HG03280 (cell line): Measurements from ENCODE around the gene INPP5F.

ENCODE experiments used
- ATAC-seq: cut with Tn5 transposase; IDR thresholded peaks from one replicate; pipeline ENCODE4 v1.9.1; 2021; ENCODE audit warnings: mild to moderate bottlenecking, moderate library complexity; ENCODE audit not compliant: unreplicated experiment

Gene INPP5F, protein sequence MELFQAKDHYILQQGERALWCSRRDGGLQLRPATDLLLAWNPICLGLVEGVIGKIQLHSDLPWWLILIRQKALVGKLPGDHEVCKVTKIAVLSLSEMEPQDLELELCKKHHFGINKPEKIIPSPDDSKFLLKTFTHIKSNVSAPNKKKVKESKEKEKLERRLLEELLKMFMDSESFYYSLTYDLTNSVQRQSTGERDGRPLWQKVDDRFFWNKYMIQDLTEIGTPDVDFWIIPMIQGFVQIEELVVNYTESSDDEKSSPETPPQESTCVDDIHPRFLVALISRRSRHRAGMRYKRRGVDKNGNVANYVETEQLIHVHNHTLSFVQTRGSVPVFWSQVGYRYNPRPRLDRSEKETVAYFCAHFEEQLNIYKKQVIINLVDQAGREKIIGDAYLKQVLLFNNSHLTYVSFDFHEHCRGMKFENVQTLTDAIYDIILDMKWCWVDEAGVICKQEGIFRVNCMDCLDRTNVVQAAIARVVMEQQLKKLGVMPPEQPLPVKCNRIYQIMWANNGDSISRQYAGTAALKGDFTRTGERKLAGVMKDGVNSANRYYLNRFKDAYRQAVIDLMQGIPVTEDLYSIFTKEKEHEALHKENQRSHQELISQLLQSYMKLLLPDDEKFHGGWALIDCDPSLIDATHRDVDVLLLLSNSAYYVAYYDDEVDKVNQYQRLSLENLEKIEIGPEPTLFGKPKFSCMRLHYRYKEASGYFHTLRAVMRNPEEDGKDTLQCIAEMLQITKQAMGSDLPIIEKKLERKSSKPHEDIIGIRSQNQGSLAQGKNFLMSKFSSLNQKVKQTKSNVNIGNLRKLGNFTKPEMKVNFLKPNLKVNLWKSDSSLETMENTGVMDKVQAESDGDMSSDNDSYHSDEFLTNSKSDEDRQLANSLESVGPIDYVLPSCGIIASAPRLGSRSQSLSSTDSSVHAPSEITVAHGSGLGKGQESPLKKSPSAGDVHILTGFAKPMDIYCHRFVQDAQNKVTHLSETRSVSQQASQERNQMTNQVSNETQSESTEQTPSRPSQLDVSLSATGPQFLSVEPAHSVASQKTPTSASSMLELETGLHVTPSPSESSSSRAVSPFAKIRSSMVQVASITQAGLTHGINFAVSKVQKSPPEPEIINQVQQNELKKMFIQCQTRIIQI

DNA sequence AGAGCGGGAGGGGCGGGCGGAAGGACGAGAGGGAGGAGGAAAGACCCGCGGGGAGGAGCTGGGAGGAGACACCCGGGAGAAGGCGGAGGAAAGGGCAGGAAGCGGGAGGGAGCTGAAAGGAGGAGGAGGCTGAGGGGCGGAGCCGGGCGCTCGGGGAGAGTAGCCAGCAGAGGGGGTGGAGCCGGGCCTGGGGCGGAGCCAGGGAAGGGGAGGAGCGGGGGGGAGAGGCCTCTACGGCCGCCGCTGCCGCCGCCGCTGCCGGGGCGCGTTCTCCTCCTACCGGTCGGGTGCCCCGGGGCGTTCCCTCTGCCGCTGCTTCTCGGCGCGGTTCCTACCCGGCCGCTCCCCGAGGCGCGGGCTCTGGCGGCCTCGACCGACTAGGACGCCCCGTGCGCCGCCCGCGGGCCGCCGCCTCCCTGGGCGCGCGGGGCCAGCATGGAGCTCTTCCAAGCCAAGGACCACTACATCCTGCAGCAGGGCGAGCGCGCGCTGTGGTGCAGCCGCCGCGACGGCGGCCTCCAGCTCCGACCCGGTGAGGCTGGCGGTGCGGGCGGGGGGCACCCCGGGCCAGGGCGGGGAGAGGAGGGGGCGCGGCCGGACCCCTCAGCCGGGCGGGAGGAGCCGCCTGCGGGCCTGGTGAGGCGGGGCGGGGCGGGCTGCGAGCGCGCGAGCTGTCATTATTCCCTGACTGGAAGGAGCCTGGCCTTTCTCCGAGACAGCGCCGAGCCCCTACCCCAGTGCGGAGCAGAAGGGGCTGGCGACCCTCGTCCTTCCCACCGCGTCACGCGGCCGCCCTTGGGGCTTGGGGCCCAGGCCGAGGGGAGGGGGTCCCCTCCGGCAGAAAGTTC lies at the start of gene INPP5F:
Gene INPP5F (plus strand): TSS at position 223 of the 848 bp plus-strand sequence. CDS start 213 bp downstream, at position 436.
- ATAC-seq = peak; percentile 89

DNA sequence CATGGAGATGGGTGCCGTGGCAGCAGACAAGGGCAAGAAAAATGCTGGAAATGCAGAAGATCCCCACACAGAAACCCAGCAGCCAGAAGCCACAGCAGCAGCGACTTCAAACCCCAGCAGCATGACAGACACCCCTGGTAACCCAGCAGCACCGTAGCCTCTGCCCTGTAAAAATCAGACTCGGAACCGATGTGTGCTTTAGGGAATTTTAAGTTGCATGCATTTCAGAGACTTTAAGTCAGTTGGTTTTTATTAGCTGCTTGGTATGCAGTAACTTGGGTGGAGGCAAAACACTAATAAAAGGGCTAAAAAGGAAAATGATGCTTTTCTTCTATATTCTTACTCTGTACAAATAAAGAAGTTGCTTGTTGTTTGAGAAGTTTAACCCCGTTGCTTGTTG lies 48.7 kb upstream of the INPP5F start:
- ATAC-seq = no peak

DNA sequence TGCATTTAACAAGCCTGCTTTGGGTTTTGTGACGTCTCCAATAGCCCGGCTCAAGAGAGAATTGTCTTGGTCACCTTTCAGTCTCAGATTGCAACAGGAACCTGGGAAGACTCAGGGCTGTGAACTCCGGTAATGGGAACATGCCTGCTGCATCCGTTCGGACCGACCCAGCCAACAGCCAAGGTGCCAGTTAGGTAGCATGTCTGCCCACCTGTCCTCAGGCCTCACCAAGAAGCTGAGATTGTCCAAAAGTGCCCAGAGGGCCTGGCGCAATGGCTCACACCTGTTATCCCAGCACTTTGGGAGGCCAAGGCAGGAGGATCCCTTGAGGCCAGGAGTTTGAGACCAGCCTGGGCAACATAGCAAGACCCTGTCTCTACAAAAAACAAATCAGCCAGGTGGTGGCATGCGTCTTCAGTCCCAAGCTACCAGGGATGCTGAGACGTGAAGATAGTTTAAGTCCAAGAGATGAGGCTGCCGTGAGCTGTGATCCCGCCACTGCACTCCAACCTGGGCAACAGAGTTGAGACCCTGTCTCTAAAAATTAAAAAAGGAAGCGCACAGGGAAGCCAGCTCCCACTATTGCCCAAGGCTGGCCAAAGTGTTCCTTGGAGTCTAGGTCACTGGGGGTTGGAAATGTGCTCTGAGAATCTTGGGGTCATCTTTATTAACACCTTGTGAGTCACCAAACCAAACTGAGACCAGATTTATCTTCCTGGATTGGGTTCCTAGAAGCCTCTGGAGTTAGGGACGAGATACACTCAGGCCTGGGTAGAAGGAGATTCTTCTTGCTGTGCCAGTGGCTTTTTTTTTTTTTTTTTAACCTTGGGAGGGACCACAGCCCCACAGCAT lies 47.7 kb upstream of the INPP5F start:
- ATAC-seq = no peak

DNA sequence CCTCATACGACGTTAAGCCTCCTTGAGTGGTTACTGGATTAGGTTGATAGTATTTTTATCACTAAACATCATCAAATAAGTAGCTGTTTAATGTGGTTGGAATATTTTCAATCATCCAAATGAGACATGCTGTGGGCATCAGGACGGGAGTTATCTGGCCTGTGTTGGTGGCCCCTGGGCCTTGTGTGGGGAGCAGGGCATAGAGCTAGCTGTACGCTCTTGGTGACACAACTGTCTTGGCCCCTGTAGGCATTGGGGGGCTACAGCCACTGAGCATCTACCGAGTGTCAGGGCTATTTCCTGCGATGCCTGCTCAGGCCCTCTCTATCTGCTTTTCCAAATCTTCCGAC lies 46.4 kb upstream of the INPP5F start:
- no peak for ATAC-seq

DNA sequence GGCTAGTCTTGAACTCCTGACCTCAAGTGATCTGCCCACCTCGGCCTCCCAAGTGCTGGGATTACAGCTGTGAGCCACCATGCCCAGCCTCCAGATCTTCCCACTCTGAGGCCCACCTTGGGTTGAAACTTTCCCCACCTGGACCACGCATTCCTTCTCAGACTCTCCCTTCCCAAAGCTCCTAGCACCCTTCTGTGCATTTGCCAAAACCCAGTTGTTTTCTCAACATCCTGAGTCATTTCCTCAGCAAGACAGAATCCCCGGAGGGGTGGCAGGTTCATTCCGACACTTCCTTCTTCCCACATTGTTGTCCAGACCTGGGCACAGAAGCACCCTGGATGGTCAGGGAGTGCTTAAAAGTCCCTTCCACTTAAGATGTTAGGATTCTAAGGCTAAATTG lies 45.8 kb upstream of the INPP5F start:
- no peak for ATAC-seq

DNA sequence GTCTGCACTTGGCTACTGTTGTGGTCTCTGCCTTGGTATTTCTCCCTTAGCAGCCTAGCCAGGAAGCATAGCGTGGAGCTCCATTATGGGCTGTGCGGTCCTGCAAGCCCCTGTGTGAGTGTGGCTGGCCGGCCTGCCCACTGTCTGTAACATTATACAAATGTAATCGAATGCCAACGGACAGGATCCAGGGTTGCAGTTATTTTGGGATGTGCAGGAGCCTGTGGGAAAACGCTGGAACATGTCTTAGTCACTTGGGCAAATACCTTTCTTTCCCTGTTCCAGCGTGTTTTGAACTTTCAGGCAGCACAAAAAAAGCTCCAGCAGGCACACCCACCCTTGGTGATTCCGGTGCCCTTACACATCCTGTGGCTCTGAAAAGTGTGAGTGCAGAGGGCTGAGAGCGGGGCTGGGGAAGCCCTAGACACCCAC lies 45.2 kb upstream of the INPP5F start:
- no peak for ATAC-seq

DNA sequence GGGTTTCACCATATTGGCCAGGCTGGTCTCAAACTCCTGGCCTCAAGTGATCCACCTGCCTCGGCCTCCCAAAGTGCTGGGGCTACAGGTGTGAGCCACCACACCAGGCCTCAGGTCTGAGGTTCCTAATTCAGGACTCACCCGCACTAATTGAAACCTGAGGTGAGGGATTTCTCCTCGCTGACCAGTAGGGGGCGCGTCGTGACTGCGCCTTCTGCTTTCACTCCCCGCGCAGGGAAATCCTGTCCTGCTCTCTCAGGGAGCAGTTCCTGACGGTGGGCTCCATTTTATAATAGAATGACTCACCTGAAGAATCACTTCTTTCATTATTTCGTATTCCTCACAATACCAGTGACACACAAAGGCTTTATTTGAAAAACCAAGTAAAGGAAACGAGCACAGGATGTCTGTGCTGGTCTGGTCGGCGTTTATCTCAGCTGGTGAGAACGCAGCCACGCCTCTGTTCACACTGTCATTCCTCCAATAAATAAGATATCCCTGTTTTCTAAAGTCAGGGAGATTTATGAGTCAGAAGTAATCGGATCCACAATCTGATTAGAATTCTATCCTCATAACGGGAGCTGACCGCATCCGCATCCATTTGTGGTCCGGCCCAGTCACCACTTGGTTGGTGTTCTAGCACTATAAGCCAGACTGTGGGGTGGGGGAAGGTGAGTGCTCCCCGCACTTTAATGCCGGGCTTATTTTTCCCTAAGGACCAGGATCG lies 39.2 kb upstream of the INPP5F start:
- peak; percentile 63 for ATAC-seq

DNA sequence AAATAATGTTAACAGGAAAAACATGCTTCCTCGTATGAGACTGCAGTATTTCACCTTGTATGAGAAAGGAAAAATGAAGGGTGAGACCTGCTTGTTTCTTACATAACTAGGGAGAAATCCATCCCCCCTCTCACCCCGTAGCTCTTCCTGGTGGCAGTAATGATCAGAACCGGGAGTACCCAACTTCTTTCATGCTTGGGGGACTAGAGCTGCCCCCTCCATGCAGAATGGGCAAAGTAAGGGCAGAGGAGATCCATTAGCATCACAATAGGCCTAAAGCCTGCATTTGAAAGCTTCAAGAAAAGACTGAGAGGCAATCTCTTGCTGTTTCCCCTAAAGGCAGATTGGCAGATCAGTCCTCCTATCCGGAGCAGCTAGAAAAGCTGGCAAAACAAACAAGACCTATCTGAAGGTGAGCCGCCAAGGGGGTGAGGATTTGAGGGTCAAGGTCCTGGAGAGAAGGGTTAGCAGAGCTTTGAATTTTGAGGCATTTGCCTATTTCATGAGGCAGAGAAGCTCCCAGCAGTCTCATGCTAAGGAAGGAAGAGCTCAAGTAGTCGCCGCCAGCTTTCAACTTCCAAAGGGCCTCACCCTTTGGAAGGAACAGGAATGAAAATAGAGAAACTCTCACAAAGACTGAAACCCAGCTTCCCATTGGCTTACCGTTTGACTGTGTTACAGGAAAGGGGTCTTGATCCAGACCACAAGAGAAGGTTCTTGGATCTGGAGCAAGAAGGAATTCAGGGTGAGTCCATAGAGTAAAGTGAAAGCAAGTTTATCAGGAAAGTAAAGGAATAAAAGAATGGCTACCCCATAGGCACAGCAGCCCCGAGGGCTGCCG lies 38.4 kb upstream of the INPP5F start:
- no peak for ATAC-seq

DNA sequence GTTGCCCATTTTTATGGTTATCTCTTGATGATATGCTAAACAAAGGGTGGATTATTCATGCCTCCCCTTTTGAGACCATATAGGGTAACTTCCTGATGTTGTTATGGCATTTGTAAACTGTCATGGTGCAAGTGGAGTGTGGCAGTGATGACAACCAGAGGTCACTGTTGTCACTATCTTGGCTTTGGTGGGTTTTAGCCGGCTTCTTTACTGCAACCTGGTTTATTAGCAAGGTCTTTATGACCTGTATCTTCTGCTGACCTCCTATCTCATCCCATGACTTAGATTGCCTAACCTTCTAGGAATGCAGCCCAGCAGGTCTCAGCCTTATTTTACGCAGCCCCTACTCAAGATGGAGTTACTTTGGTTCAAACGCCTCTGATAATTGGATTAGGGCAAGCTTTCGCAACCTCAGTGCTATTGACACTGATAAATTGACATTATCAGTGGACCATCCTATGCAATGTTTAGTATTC lies 37.8 kb upstream of the INPP5F start:
- no peak for ATAC-seq

DNA sequence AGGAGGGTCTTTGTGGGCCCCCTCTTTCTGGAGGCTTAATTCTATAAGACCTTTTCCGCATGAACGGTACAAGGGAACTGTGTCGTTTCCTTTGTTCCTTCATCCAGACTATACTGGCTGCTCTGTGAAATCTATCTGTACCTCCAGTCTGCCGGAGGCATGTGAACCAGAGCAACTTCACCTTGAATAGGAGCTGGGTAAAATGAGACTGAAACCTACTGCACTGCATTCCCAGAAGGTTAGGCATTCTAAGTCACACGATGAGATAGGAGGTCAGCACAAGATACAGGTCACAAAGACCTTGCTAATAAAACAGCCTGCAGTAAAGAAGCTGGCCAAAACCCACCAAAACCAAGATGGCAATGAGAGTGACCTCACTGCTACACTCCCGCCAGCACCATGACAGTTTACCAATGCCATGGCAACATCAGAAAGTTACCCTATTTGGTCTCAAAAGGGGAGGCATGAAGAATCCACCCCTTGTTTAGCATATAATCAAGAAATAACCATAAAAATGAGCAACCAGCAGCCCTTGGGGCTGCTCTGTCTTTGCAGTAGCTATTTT lies 36.8 kb upstream of the INPP5F start:
- ATAC-seq = no peak

DNA sequence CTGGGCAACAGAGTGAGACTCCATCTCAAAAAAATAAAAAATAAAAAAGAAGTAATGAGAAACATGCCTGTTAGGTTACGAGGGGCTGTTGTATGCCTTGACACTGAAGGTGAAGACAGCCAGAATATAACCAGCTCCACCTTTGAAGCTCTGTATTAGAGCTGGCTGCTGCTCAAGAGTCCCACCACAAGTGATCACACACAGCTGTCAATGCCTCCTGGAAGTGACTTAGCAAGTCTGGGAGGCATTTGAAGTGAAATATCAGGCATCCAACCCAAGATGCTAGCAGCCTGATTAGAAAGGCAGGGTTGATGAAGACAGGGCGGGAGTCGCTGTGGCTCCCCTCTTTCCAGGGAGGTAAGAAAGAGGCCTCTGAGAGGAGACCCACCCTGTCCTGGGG lies 34.1 kb upstream of the INPP5F start:
- ATAC-seq = no peak

DNA sequence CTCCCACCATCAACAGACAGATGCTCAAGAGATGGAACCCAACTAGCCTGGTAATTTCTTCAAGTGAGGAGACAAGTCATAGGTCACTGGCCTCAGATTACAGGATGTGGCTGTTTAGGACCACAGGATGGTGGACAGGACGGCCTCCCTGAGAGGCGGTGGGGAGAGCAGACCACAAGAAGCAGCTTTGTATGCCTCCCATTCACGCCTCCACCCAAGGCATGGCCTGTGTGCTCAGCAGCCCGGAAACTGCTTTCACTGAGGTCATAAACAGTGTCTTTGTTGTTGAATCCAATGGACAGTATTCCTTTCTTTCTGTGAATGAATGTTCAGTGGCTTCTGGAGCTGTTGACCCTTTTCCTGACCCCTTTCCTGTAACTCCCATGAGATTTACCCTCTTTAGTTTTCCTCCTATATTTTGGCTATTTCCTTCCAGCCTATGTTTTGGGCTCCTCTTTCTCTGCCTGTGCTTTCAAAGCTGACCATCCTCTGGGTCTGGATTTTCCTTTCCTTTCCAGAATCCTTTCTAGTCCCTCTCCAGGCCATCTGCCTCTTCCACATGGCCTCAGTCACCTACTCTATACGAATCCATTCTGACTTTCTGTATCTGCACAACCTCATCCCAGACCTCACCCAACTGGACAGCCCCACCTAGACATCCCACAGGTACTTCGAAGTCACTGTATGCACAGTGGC lies 32.4 kb upstream of the INPP5F start:
- peak; percentile 55 for ATAC-seq

DNA sequence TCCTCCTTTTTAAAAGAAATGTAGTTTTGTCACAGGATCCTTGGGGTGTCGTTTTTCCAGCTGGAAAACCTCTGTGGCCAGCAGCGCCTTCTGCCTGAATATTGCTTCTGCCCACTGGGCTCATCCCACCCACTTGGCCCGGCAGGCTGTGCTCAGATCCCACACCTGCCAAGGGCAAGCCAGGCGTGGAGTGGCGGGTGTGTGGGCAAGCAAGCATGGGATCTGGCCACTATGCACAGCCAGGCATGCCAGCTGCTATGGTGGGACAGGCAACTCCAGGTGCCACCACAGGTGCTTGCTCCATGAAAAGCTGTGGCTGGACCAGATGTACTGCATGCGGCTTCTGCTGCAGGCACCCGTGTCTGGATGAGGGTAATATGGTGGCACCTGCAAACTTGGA lies 31.2 kb upstream of the INPP5F start:
- ATAC-seq = no peak

DNA sequence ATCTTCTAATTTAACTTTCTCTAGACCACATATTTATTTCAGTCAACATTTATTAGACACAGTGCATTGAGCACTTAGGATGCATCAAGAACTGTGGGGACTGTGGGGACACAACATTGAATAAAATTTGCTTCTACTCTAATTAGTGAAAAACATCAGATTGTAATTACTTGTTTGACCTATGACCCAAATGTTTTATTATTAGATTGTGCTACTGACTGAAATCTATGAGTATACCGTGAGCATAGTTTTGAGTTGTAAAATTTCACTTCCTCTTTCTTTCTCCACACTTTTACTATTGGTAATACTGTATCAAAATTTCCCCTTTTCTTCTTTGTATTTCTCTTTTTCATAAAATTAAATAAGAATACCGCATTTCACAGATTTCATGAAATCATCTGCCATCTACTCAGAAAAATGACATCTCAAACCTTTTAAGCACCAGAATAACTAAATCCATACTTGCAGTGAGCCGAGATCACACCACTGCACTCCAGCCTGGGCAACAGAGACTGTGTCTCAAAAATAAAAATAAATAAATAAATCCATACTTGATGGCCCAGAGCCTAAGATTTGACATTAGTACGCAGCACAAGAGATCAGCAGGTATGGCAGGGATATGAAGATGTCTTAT lies 25.4 kb upstream of the INPP5F start:
- ATAC-seq = peak; percentile 43

DNA sequence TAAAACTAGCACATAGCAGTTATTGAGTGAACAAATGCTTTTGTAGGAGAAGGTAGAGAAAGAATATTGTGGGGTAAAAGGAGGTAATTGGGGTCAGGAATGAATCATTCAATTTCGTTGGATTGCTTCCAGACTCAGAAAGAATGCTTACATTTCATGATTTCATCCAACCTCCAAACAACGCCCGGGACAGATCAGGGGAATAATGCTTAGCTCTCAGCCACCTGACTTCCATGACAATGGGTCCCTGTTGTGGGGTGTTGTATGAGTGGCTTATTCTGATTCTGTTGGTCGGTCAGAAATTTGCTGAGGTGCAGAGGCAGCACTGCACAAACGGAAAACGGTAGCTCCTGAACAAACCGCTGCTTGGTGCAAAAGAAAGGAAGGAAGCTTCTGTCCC lies 24.0 kb upstream of the INPP5F start:
- ATAC-seq = no peak

DNA sequence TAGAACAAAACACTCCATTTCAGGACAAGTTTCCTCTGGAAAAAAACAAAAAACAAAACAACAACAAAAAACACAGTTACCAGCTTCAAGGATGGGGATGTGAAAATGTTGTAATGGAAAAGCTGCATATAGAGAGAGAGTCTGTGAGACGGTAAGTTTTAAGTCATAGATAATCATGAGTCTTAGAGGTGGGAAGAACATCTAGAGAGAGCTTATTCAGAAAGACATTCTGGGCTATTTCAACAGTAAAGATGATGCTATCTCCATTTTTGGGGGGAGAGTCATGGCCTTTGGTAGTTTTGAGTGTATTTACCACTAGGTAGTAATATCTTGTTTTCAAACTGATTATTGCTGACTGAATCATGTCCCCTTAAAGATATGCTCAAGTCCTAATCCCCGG lies 23.3 kb upstream of the INPP5F start:
- ATAC-seq = no peak
